ENCODE data around the gene ZNF561. TPM values are rescaled to one million over a fixed set of nuclear protein-coding genes. Genes with fewer than 3 reads are reported as not detected.
"Not testable (repeated sequence)": the region's sequence is repeated elsewhere in the genome, so short reads cannot be mapped to it uniquely, and the experiment has no call there.

ZNF561 gene
- total RNA-seq (10 to 100 TPM; 67.2 to 75.8 TPM), polyA plus RNA-seq (10 to 100 TPM; 12.5 to 17.4 TPM)

DNA sequence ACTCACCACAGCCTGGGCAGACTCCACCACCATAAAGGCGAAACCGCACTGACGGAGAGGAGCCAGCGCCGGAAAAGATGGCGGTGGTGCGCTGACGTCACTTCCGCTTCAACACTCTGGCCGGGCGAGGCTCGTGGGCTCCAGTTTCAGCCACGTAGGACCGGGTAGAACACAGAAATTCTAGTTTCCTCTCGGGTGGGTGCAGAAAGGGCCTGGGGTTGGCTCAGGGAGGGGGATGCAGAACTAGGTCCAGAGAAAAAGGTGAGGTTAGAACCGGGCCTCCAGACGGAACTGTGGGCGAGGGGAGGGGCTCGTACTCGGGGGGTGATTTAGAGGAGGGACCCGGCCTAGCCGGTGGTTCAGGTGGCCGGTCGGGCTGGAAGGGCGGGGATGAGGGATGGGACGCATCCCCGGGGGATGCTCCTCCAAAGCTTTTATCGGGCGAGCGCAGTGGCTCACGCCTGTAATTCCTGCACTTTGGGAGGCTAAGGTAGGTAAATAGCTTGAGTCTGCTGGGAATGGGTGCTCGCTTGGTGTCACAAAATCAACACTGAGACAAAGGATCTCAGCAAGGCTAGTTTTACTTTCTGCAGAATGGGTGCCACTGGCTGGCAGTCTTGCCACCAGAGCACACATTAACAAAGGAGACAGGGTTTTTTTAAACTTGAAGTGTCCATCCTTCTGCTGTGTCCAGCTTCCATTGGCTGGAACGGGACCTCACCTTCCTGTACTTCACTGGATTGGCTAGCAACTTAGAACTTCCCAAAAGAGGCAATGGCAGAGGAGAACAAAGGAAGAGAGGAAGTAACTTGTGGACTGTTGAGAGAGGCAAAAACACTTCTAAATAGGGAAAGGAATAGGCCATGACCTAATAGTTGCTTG is at the start of gene ZNF561:
Gene ZNF561, minus strand, starts transcription at position 77 of the 882 bp plus-strand sequence. CDS start 1,776 bp downstream, outside the sequence.
- ChIA-PET CTCF (ENCODE audit: partially characterized antibody) (interaction anchor here (0.6 to 1.3 kb wide), 2 partner anchors 34 to 164 kb away, joined by 3 read pairs; no protein-coding TSS in a partner anchor), POLR2A (ENCODE audit: partially characterized antibody) (interaction anchor here (0.6 to 3.2 kb wide), 9 partner anchors 15 to 761 kb away, joined by 3 to 36 read pairs (median 4); partner anchors contain the start of genes UBL5, ZNF266, ZNF559 and ZNF846)
- Histone ChIP-seq H3K4me1 (ENCODE audit: insufficient read depth, low read length) (peaks cover 21% of the 10 kb centered on the region), H3K27me3 (ENCODE audit: insufficient read depth, low read length) (no peaks in the 10 kb centered on the region), H3K27ac (ENCODE audit: low read depth, low read length) (peak within 1 kb of the TSS; percentile 88), H3K4me3 (ENCODE audit: low read length in 2 of 2) (peak within 1 kb of the TSS; percentile 87 to 94), H3K9me3 (ENCODE audit: control insufficient read depth in 1 of 2, low read length in 2 of 2) (no peaks in the 10 kb centered on the region), H3K36me3 (ENCODE audit: insufficient read depth, low read length) (peaks cover 17% of the 10 kb centered on the region)
- peaks cover 0 to 10% (median 5%) of the 10 kb centered on the region in 8 donors for H3K9me3 Mint-ChIP-seq
- intact Hi-C loops (cut with micrococcal nuclease) = loop anchor here (1.0 to 2.0 kb wide), 7 partner anchors 37 to 481 kb away; partner anchors contain the start of genes ZNF121, ZNF317, ZNF562 and ZNF846
- peaks cover 16 to 29% (median 22%) of the 10 kb centered on the region in 4 donors for H3K4me1 Mint-ChIP-seq
- H3K27ac Mint-ChIP-seq = peak within 1 kb of the TSS; percentile 100
- peak within 1 kb of the TSS; percentile 96 to 100 (median 99) for H3K4me3 Mint-ChIP-seq
- peaks cover 0 to 3% of the 10 kb centered on the region in 2 donors for H3K27me3 Mint-ChIP-seq
- peaks cover 22 to 44% of the 10 kb centered on the region in 2 donors for H3K36me3 Mint-ChIP-seq
- peak; percentile 89 to 92 (median 90) for DNase-seq

DNA sequence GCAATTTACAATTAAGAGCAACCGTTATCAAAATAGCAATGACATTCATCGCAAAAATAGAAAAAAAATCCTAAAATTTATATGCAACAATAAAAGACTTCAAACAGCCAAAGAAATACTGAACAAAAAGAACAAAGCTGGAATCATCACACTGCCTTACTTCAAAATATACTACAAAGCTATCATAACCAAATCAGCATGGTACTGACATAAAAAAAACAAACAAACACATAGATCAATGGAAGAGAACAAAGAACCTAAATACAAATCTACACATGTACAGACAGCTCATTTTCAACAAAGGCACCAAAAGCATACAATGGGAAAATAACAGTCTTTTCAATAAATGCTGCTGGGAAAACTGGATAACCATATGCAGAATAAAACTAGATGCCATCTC is 47.5 kb upstream of the ZNF561 start:
- peaks cover 4% of the 10 kb centered on the region for H3K4me1 ChIP-seq (ENCODE audit: insufficient read depth, low read length)
- H3K4me3 ChIP-seq (ENCODE audit: low read length in 2 of 2) = no peak overlapping the region
- Mint-ChIP-seq H3K27me3 (no peaks in the 10 kb centered on the region), H3K4me1 (peaks cover 15 to 43% (median 25%) of the 10 kb centered on the region in 4 donors), H3K36me3 (peaks cover 63 to 69% of the 10 kb centered on the region in 2 donors), H3K27ac (no peak overlapping the region), H3K9me3 (peaks cover 7 to 76% (median 54%) of the 10 kb centered on the region in 8 donors), H3K4me3 (peak overlapping the region in 2 of 8 donors; percentile 22 to 36)
- peaks cover 5 to 12% of the 10 kb centered on the region in 2 donors for H3K9me3 ChIP-seq (ENCODE audit: control insufficient read depth in 1 of 2, low read length in 2 of 2)
- intact Hi-C loops (cut with micrococcal nuclease) = no loop called here
- POLR2A ChIA-PET (ENCODE audit: partially characterized antibody) = no interaction called here
- no peak for DNase-seq
- H3K27ac ChIP-seq (ENCODE audit: low read depth, low read length) = no peak overlapping the region
- CTCF ChIA-PET (ENCODE audit: partially characterized antibody) = interaction anchor here (1.3 kb wide), 1 partner anchor 45 kb away, joined by 3 read pairs; no protein-coding TSS in a partner anchor
- H3K36me3 ChIP-seq (ENCODE audit: insufficient read depth, low read length) = no peaks in the 10 kb centered on the region
- no peaks in the 10 kb centered on the region for H3K27me3 ChIP-seq (ENCODE audit: insufficient read depth, low read length)

DNA sequence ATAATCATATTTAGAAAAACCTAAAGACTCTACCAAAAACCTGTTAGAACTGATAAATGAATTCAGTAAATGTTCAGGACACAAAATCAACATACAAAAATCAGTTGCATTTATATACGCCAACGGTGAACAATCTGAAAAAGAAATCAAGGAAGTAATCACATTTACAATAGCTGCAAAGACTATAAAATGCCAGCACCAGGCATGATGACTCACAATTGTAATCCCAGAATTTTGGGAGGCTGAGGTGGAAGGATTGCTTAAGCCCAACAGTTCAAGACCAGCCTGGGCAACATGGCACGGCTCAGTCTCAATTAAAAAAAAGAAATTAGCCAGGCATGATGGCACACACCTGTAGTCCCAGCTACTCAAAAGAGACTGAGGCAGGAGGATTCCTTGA is 46.9 kb upstream of the ZNF561 start:
- H3K9me3 ChIP-seq (ENCODE audit: control insufficient read depth in 1 of 2, low read length in 2 of 2) = peaks cover under 1 to 6% of the 10 kb centered on the region in 2 donors
- no peaks in the 10 kb centered on the region for H3K36me3 ChIP-seq (ENCODE audit: insufficient read depth, low read length)
- peaks cover 7 to 71% (median 52%) of the 10 kb centered on the region in 8 donors for H3K9me3 Mint-ChIP-seq
- intact Hi-C loops (cut with micrococcal nuclease) = no loop called here
- H3K4me1 ChIP-seq (ENCODE audit: insufficient read depth, low read length) = peaks cover 4% of the 10 kb centered on the region
- no peak overlapping the region for H3K27ac Mint-ChIP-seq
- no peak overlapping the region for H3K4me3 Mint-ChIP-seq
- no peak overlapping the region for H3K27ac ChIP-seq (ENCODE audit: low read depth, low read length)
- POLR2A ChIA-PET (ENCODE audit: partially characterized antibody) = no interaction called here
- peaks cover 16 to 41% (median 23%) of the 10 kb centered on the region in 4 donors for H3K4me1 Mint-ChIP-seq
- H3K27me3 Mint-ChIP-seq = no peaks in the 10 kb centered on the region
- DNase-seq = no peak
- CTCF ChIA-PET (ENCODE audit: partially characterized antibody) = interaction anchor here (1.3 kb wide), 1 partner anchor 45 kb away, joined by 3 read pairs; no protein-coding TSS in a partner anchor
- H3K27me3 ChIP-seq (ENCODE audit: insufficient read depth, low read length) = no peaks in the 10 kb centered on the region
- peaks cover 58 to 66% of the 10 kb centered on the region in 2 donors for H3K36me3 Mint-ChIP-seq
- H3K4me3 ChIP-seq (ENCODE audit: low read length in 2 of 2) = no peak overlapping the region

DNA sequence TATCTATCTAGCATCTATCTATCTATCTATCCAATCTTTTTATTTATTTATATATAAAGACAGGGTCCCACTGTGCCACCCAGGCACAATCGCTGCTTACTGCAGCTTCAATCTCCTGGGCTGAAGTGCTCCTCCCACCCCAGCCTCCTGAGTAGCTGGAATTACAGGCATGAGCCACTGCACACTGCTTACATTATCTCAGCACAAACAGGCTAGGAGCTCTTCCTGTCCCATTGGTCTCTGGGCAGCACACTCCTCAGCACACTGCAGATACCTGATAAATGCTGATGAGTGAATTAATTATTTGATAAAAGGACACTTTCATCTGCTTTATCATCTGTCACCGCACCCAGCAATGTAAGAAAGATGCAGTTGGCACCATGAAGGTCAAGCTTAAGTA is 37.7 kb upstream of the ZNF561 start:
- ChIA-PET POLR2A (ENCODE audit: partially characterized antibody) (no interaction called here), CTCF (ENCODE audit: partially characterized antibody) (interaction anchor here (0.6 kb wide), 1 partner anchor 16 kb away, joined by 3 read pairs; the partner anchor contains the start of gene ZNF562)
- Mint-ChIP-seq H3K36me3 (peaks cover 49 to 51% of the 10 kb centered on the region in 2 donors), H3K27ac (no peak overlapping the region), H3K4me3 (no peak overlapping the region), H3K9me3 (peaks cover 0 to 23% (median 10%) of the 10 kb centered on the region in 8 donors), H3K27me3 (no peaks in the 10 kb centered on the region), H3K4me1 (peaks cover 0 to 15% (median 5%) of the 10 kb centered on the region in 4 donors)
- no peak for DNase-seq
- Histone ChIP-seq H3K27me3 (ENCODE audit: insufficient read depth, low read length) (no peaks in the 10 kb centered on the region), H3K4me3 (ENCODE audit: low read length in 2 of 2) (no peak overlapping the region), H3K4me1 (ENCODE audit: insufficient read depth, low read length) (no peaks in the 10 kb centered on the region), H3K36me3 (ENCODE audit: insufficient read depth, low read length) (peaks cover 27% of the 10 kb centered on the region), H3K9me3 (ENCODE audit: control insufficient read depth in 1 of 2, low read length in 2 of 2) (peaks cover 0 to 10% of the 10 kb centered on the region in 2 donors), H3K27ac (ENCODE audit: low read depth, low read length) (no peak overlapping the region)
- intact Hi-C loops (cut with micrococcal nuclease) = no loop called here

DNA sequence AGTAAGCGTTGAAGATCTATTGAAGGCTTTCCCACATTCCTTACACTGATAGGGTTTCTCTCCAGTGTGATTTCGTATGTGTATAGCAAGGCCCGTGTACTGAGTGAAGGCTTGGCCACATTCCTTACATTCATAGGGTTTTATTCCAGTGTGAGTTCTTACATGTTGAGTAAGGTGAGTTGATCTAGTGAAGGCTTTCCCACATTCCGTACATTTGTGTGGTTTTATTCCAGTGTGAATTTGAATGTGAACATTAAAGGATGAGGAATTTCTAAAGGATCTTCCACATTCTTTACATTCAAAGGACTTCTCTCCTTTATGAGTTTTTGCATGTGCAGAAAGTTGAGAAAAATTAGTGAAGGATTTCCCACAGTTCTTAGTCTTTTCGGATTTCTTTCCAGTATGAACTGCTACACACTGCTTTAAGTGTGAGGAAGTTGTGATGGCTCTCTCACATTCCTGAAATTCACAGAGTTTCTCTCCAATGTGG is 32.1 kb upstream of the ZNF561 start:
- H3K27me3 ChIP-seq (ENCODE audit: insufficient read depth, low read length); DNase-seq; POLR2A ChIA-PET (ENCODE audit: partially characterized antibody); H3K4me1 Mint-ChIP-seq; H3K27me3 Mint-ChIP-seq; H3K4me3 ChIP-seq (ENCODE audit: low read length in 2 of 2); H3K4me1 ChIP-seq (ENCODE audit: insufficient read depth, low read length); intact Hi-C loops (cut with micrococcal nuclease); H3K27ac ChIP-seq (ENCODE audit: low read depth, low read length); CTCF ChIA-PET (ENCODE audit: partially characterized antibody): not testable (repeated sequence)
- peak overlapping the region in 1 of 7 donors; percentile 29 for H3K27ac Mint-ChIP-seq
- H3K9me3 Mint-ChIP-seq = peaks cover 0 to 52% (median 37%) of the 10 kb centered on the region in 8 donors
- peaks cover 39% of the 10 kb centered on the region for H3K36me3 ChIP-seq (ENCODE audit: insufficient read depth, low read length)
- H3K4me3 Mint-ChIP-seq = peak overlapping the region in 1 of 8 donors; percentile 8
- peaks cover 82 to 89% of the 10 kb centered on the region in 2 donors for H3K36me3 Mint-ChIP-seq
- H3K9me3 ChIP-seq (ENCODE audit: control insufficient read depth in 1 of 2, low read length in 2 of 2) = peaks cover 3 to 34% of the 10 kb centered on the region in 2 donors

DNA sequence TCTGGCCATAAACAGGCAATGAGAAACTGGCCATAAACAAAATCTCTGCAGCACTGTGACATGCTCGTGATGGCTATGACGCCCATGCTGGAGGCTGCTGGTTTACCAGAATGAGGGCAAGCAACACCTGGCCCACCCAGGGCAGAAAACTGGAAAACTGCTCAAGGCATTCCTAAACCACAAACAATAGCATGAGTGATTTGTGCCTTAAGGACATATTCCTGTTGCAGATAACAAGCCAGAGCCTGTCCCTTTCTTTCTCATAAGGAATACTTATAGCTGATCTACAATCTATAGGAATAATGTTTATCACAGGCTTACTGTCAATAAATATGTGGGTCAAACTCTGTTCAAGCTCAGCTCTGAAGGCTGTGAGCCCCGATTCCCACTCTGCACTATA is 30.4 kb upstream of the ZNF561 start:
- CTCF ChIA-PET (ENCODE audit: partially characterized antibody) = interaction anchor here (0.6 kb wide), 2 partner anchors 134 to 565 kb away, joined by 3 to 4 read pairs; no protein-coding TSS in a partner anchor

More for the DNA sequence above, 30.4 kb upstream of the ZNF561 start:
- H3K4me1 ChIP-seq (ENCODE audit: insufficient read depth, low read length); H3K27me3 ChIP-seq (ENCODE audit: insufficient read depth, low read length); H3K4me3 Mint-ChIP-seq; H3K27ac Mint-ChIP-seq; H3K27ac ChIP-seq (ENCODE audit: low read depth, low read length); intact Hi-C loops (cut with micrococcal nuclease); DNase-seq; POLR2A ChIA-PET (ENCODE audit: partially characterized antibody); H3K4me3 ChIP-seq (ENCODE audit: low read length in 2 of 2); H3K4me1 Mint-ChIP-seq; H3K27me3 Mint-ChIP-seq: not testable (repeated sequence)
- Mint-ChIP-seq H3K9me3 (peaks cover 0 to 48% (median 34%) of the 10 kb centered on the region in 8 donors), H3K36me3 (peaks cover 70 to 77% of the 10 kb centered on the region in 2 donors)
- H3K9me3 ChIP-seq (ENCODE audit: control insufficient read depth in 1 of 2, low read length in 2 of 2) = peaks cover 3 to 34% of the 10 kb centered on the region in 2 donors
- H3K36me3 ChIP-seq (ENCODE audit: insufficient read depth, low read length) = peaks cover 37% of the 10 kb centered on the region
